ENCODE data around the gene IKZF3. TPM values are rescaled to one million over a fixed set of nuclear protein-coding genes. Genes with fewer than 3 reads are reported as not detected.

The IKZF3 gene
- total and polyA plus RNA-seq, 5 experiments from 2014 or later = 18.8 to 118 (median 59.2) TPM

- DNase-seq = no peak
- H3K4me1 Mint-ChIP-seq = peaks cover 25 to 88% (median 76%) of the 10 kb centered on the region in 4 donors
- no peaks in the 10 kb centered on the region for H3K27me3 Mint-ChIP-seq
- peaks cover 18 to 54% (median 43%) of the 10 kb centered on the region in 3 donors for H3K36me3 Mint-ChIP-seq
- peak overlapping the region; percentile 28 to 88 (median 66) for H3K27ac Mint-ChIP-seq
- peak overlapping the region in 1 of 10 donors; percentile 28 for H3K4me3 Mint-ChIP-seq
- ATAC-seq = no peak
- POLR2A ChIA-PET = interaction anchor here (0.7 to 1.6 kb wide), 5 partner anchors 8 to 66 kb away, joined by 3 to 7 read pairs (median 4); no protein-coding TSS in a partner anchor
- no peaks in the 10 kb centered on the region for H3K9me3 Mint-ChIP-seq
Observed at GRCh38 chr17:39761861-39762496, 102.1 kb downstream of the IKZF3 start.

GRCh38 chr17:39759204-39759603 lies 104.9 kb downstream of the IKZF3 start:
- Mint-ChIP-seq H3K27ac (peak overlapping the region; percentile 24 to 99 (median 96)), H3K4me3 (peak overlapping the region in 7 of 10 donors; percentile 1 to 75 (median 39)), H3K4me1 (peaks cover 25 to 82% (median 72%) of the 10 kb centered on the region in 4 donors), H3K36me3 (peaks cover 0 to 26% (median 19%) of the 10 kb centered on the region in 3 donors), H3K9me3 (no peaks in the 10 kb centered on the region), H3K27me3 (no peaks in the 10 kb centered on the region)
- DNase-seq (no peak), ATAC-seq (no peak)
- POLR2A ChIA-PET = interaction anchor here (0.6 to 2.7 kb wide), 14 partner anchors 11 to 667 kb away, joined by 3 to 15 read pairs (median 4); partner anchors contain the start of gene IKZF3

- peak overlapping the region; percentile 83 to 99 (median 96) for H3K27ac Mint-ChIP-seq
- H3K9me3 Mint-ChIP-seq = no peaks in the 10 kb centered on the region
- peak overlapping the region in 9 of 10 donors; percentile 47 to 91 (median 75) for H3K4me3 Mint-ChIP-seq
- ATAC-seq (peak in 1 of 2 donors; percentile 2), DNase-seq (peak in 1 of 10 donors; percentile 60)
- POLR2A ChIA-PET = interaction anchor here (0.7 to 2.7 kb wide), 7 partner anchors 12 to 106 kb away, joined by 4 to 15 read pairs (median 7); partner anchors contain the start of gene IKZF3
- peaks cover 0 to 21% (median 16%) of the 10 kb centered on the region in 3 donors for H3K36me3 Mint-ChIP-seq
- H3K27me3 Mint-ChIP-seq = no peaks in the 10 kb centered on the region
- peaks cover 28 to 80% (median 74%) of the 10 kb centered on the region in 4 donors for H3K4me1 Mint-ChIP-seq
Observed at GRCh38 chr17:39757931-39758873, 105.9 kb downstream of the IKZF3 start.

- POLR2A ChIA-PET = interaction anchor here (0.7 to 6.2 kb wide), 9 partner anchors 8 to 137 kb away, joined by 3 to 87 read pairs (median 46); partner anchors contain the start of genes IKZF3 and MIEN1
- DNase-seq (no peak), ATAC-seq (no peak)
- peaks cover 29 to 80% (median 71%) of the 10 kb centered on the region in 4 donors for H3K4me1 Mint-ChIP-seq
- no peaks in the 10 kb centered on the region for H3K9me3 Mint-ChIP-seq
- peaks cover 0 to 11% (median 8%) of the 10 kb centered on the region in 3 donors for H3K36me3 Mint-ChIP-seq
- no peaks in the 10 kb centered on the region for H3K27me3 Mint-ChIP-seq
- H3K27ac Mint-ChIP-seq = peak overlapping the region; percentile 83 to 99 (median 96)
- H3K4me3 Mint-ChIP-seq = peak overlapping the region in 9 of 10 donors; percentile 47 to 91 (median 76)
Observed at GRCh38 chr17:39757176-39757662, 106.9 kb downstream of the IKZF3 start.

GRCh38 chr17:39756380-39757079 lies 107.6 kb downstream of the IKZF3 start:
- Mint-ChIP-seq H3K9me3 (no peaks in the 10 kb centered on the region), H3K36me3 (peaks cover 0 to 8% (median 5%) of the 10 kb centered on the region in 3 donors), H3K4me1 (peaks cover 30 to 77% (median 68%) of the 10 kb centered on the region in 4 donors), H3K27ac (peak overlapping the region; percentile 83 to 99 (median 96)), H3K27me3 (no peaks in the 10 kb centered on the region), H3K4me3 (peak overlapping the region; percentile 68 to 91 (median 82))
- DNase-seq = peak in 2 of 10 donors; percentile 33 to 34
- POLR2A ChIA-PET = interaction anchor here (0.6 to 6.2 kb wide), 19 partner anchors 8 to 343 kb away, joined by 3 to 87 read pairs (median 18); partner anchors contain the start of genes IKZF3, LRRC3C, MIEN1 and ORMDL3
- no peak for ATAC-seq

GRCh38 chr17:39755554-39756379 lies 108.3 kb downstream of the IKZF3 start:
- Mint-ChIP-seq H3K36me3 (peaks cover 0 to 3% (median 0%) of the 10 kb centered on the region in 3 donors), H3K4me1 (peaks cover 28 to 72% (median 65%) of the 10 kb centered on the region in 4 donors), H3K4me3 (peak overlapping the region; percentile 68 to 91 (median 82)), H3K27me3 (no peaks in the 10 kb centered on the region), H3K27ac (peak overlapping the region; percentile 83 to 99 (median 96)), H3K9me3 (no peaks in the 10 kb centered on the region)
- DNase-seq (peak; percentile 33 to 83 (median 58)), ATAC-seq (peak; percentile 8 to 23)
- POLR2A ChIA-PET = interaction anchor here (0.6 to 6.2 kb wide), 29 partner anchors 9 to 344 kb away, joined by 3 to 87 read pairs (median 9); partner anchors contain the start of genes CDK12, IKZF3, LRRC3C and MIEN1

- no peak for DNase-seq
- no peaks in the 10 kb centered on the region for H3K9me3 Mint-ChIP-seq
Observed at GRCh38 chr17:39754958-39755553, 109.1 kb downstream of the IKZF3 start.

GRCh38 chr17:39754161-39754957 lies 109.8 kb downstream of the IKZF3 start:
- Mint-ChIP-seq H3K4me1 (peaks cover 27 to 61% (median 56%) of the 10 kb centered on the region in 4 donors), H3K27me3 (no peaks in the 10 kb centered on the region), H3K36me3 (peaks cover 0 to 3% (median 0%) of the 10 kb centered on the region in 3 donors), H3K9me3 (no peaks in the 10 kb centered on the region), H3K4me3 (peak overlapping the region; percentile 68 to 91 (median 82)), H3K27ac (peak overlapping the region; percentile 19 to 99 (median 96))
- DNase-seq (peak; percentile 94 to 99 (median 98)), ATAC-seq (peak; percentile 73 to 83)
- POLR2A ChIA-PET = interaction anchor here (0.7 to 6.2 kb wide), 39 partner anchors 11 to 345 kb away, joined by 3 to 87 read pairs (median 6); partner anchors contain the start of genes CDK12, IKZF3, LRRC3C and MED1

More at GRCh38 chr17:39754958-39755553, 109.1 kb downstream of the IKZF3 start:
- Mint-ChIP-seq H3K27ac (peak overlapping the region; percentile 83 to 99 (median 96)), H3K36me3 (peaks cover 0 to 3% (median 0%) of the 10 kb centered on the region in 3 donors), H3K4me1 (peaks cover 28 to 68% (median 62%) of the 10 kb centered on the region in 4 donors), H3K4me3 (peak overlapping the region; percentile 68 to 91 (median 82)), H3K27me3 (no peaks in the 10 kb centered on the region)
- POLR2A ChIA-PET = interaction anchor here (0.7 to 6.2 kb wide), 35 partner anchors 10 to 344 kb away, joined by 3 to 87 read pairs (median 8); partner anchors contain the start of genes CDK12, IKZF3, LRRC3C and MED1
- ATAC-seq = no peak

- DNase-seq (peak in 5 of 10 donors; percentile 69 to 87 (median 74)), ATAC-seq (peak; percentile 28 to 43)
- H3K9me3 Mint-ChIP-seq = no peaks in the 10 kb centered on the region
- no peaks in the 10 kb centered on the region for H3K27me3 Mint-ChIP-seq
- H3K4me1 Mint-ChIP-seq = peaks cover 27 to 54% (median 49%) of the 10 kb centered on the region in 4 donors
- no peaks in the 10 kb centered on the region for H3K36me3 Mint-ChIP-seq
- POLR2A ChIA-PET = interaction anchor here (0.7 to 6.2 kb wide), 26 partner anchors 10 to 227 kb away, joined by 3 to 87 read pairs (median 8); partner anchors contain the start of genes IKZF3, LRRC3C, MIEN1 and ORMDL3
- peak overlapping the region; percentile 68 to 87 (median 78) for H3K4me3 Mint-ChIP-seq
- H3K27ac Mint-ChIP-seq = peak overlapping the region; percentile 83 to 96 (median 94)
Observed at GRCh38 chr17:39753514-39754160, 110.5 kb downstream of the IKZF3 start.

Data from naive thymus-derived CD8-positive, alpha-beta T cell (primary cell).